ENCODE data around the gene CECR2. TPM values are rescaled to one million over a fixed set of nuclear protein-coding genes. Genes with fewer than 3 reads are reported as not detected.
A peak's percentile ranks its signal among the peaks of the same experiment; 100 is the strongest.

The CECR2 gene
- total and polyA plus RNA-seq, 8 donors = 0.89 to 4.4 (median 2.7) TPM

GRCh38 chr22:17576470-17576869, 207.2 kb downstream of the CECR2 start:
- DNase-seq (no peak), FAIRE-seq (no peak), ATAC-seq (peak in 2 of 4 donors; percentile 19 to 26)
- intact Hi-C loops (cut with DNase I) = no loop called here
- H3K27me3 ChIP-seq = no peaks in the 10 kb centered on the region
- H3K4me1 ChIP-seq = no peaks in the 10 kb centered on the region
- no peak overlapping the region for H3K4me3 ChIP-seq
- no peak for TF ChIP-seq CTCF (IDR thresholded peaks at IDR 0.05)
- 82 to 89% methylated on average over 6 of the region's 6 CpGs for WGBS, 2 donors
- no peaks in the 10 kb centered on the region for H3K36me3 ChIP-seq
- no peak overlapping the region for H3K27ac ChIP-seq
- no peaks in the 10 kb centered on the region for H3K9me3 ChIP-seq

- peak overlapping the region; percentile 19 to 53 (median 22) for H3K27ac ChIP-seq
- no peaks in the 10 kb centered on the region for H3K27me3 ChIP-seq
- no peaks in the 10 kb centered on the region for H3K4me1 ChIP-seq
- no peaks in the 10 kb centered on the region for H3K9me3 ChIP-seq
- H3K4me3 ChIP-seq = no peak overlapping the region
- FAIRE-seq = no peak
- no peaks in the 10 kb centered on the region for H3K36me3 ChIP-seq
- peak; percentile 76 to 91 (median 86) for ATAC-seq
- intact Hi-C loops (cut with DNase I) = no loop called here
- WGBS, 2 donors = 44 to 46% methylated on average over 11 of the region's 11 CpGs
- no peak for TF ChIP-seq CTCF (IDR thresholded peaks at IDR 0.05)
- peak; percentile 63 to 81 (median 73) for DNase-seq
Measured at GRCh38 chr22:17578136-17578754, 209.0 kb downstream of the CECR2 start.

GRCh38 chr22:17579535-17579981, 210.3 kb downstream of the CECR2 start:
- Histone ChIP-seq H3K27me3 (no peaks in the 10 kb centered on the region), H3K4me3 (no peak overlapping the region), H3K36me3 (no peaks in the 10 kb centered on the region), H3K4me1 (no peaks in the 10 kb centered on the region), H3K27ac (no peak overlapping the region), H3K9me3 (no peaks in the 10 kb centered on the region)
- intact Hi-C loops (cut with DNase I) = no loop called here
- DNase-seq (no peak), FAIRE-seq (no peak), ATAC-seq (no peak)
- 89 to 91% methylated on average over 14 of the region's 14 CpGs for WGBS, 2 donors
- no peak for TF ChIP-seq CTCF (IDR thresholded peaks at IDR 0.05)

GRCh38 chr22:17580441-17581031, 211.3 kb downstream of the CECR2 start:
- ATAC-seq = peak in 3 of 4 donors; percentile 17 to 45 (median 33)
- Histone ChIP-seq H3K27me3 (no peaks in the 10 kb centered on the region), H3K9me3 (no peaks in the 10 kb centered on the region), H3K4me3 (no peak overlapping the region), H3K27ac (no peak overlapping the region), H3K36me3 (no peaks in the 10 kb centered on the region), H3K4me1 (no peaks in the 10 kb centered on the region)
- TF ChIP-seq CTCF (IDR thresholded peaks at IDR 0.05) = no peak
- intact Hi-C loops (cut with DNase I) = no loop called here
- 40 to 46% methylated on average over 15 of the region's 15 CpGs for WGBS, 2 donors
- DNase-seq = no peak
- FAIRE-seq = no peak

GRCh38 chr22:17581056-17581455, 211.8 kb downstream of the CECR2 start:
- Histone ChIP-seq H3K4me1 (no peaks in the 10 kb centered on the region), H3K4me3 (no peak overlapping the region), H3K27ac (no peak overlapping the region), H3K36me3 (no peaks in the 10 kb centered on the region), H3K9me3 (no peaks in the 10 kb centered on the region), H3K27me3 (no peaks in the 10 kb centered on the region)
- no peak for ATAC-seq
- WGBS, 2 donors = 81 to 87% methylated on average over 20 to 21 of the region's 21 CpGs
- no peak for TF ChIP-seq CTCF (IDR thresholded peaks at IDR 0.05)
- intact Hi-C loops (cut with DNase I) = no loop called here
- DNase-seq = no peak
- no peak for FAIRE-seq

All from pancreas (tissue), 10 donors.